HepG2 (cell line): Measurements from ENCODE around the gene MARS2. TPM values are rescaled to one million over a fixed set of nuclear protein-coding genes. Genes with fewer than 3 reads are reported as not detected.

Experiments
- CHD4 ChIP-seq: fragments of 200-600 bp; sonication (generic); IDR thresholded peaks from 2 replicates; pipeline ENCODE4 v1.7.0; 2017; ENCODE audit warnings: mild to moderate bottlenecking, low read length, borderline replicate concordance
- DNMT3B ChIP-seq: conservative IDR thresholded peaks from 2 replicates; pipeline ENCODE4 v1.6.1; 2016; ENCODE audit warnings: missing biosample characterization, control low read depth
- ELK4 ChIP-seq: sonication (generic); formaldehyde crosslinking; IDR thresholded peaks from 2 replicates; pipeline ENCODE4 v1.9.0; 2021; ENCODE audit warnings: missing genetic modification reagents, borderline replicate concordance
- IRF2 ChIP-seq: IDR thresholded peaks from 2 replicates; pipeline ENCODE4 v1.6.1; 2018; ENCODE audit warnings: missing genetic modification reagents, missing compliant biosample characterization
- MYPOP ChIP-seq: sonication (generic); formaldehyde crosslinking; IDR thresholded peaks from 2 replicates; pipeline ENCODE4 v1.8.1; 2023; ENCODE audit warnings: mild to moderate bottlenecking, moderate library complexity, missing genetic modification reagents
- THYN1 ChIP-seq: sonication (generic); formaldehyde crosslinking; IDR thresholded peaks from 2 replicates; pipeline ENCODE4 v1.8.1; 2023; ENCODE audit warnings: low read depth, mild to moderate bottlenecking, moderate library complexity, missing genetic modification reagents, borderline replicate concordance
- ZNF275 ChIP-seq: sonication (generic); formaldehyde crosslinking; IDR thresholded peaks from 2 replicates; pipeline ENCODE4 v1.8.0; 2022; ENCODE audit warnings: missing genetic modification reagents, mild to moderate bottlenecking, inconsistent platforms, borderline replicate concordance
- ZNF407 ChIP-seq: sonication (generic); formaldehyde crosslinking; IDR thresholded peaks from one replicate; pipeline ENCODE4 v1.5.1; 2020; ENCODE audit warnings: mild to moderate bottlenecking, missing genetic modification reagents; ENCODE audit errors: not compliant biosample characterization
- polyA plus RNA-seq, 8 experiments: library from polyadenylated mRNA; depleted of rRNA in 3 of 8; stranded (reverse) in 7 of 8; unstranded in 1 of 8; fragments of >200 nt; fragmentation: Illumina TruSeq in 4 of 8; extraction: Trizol in 4 of 8; gene quantifications; 2 replicates each; pipeline versions ENCODE4 v1.2.1 to v1.2.3, GENCODE V29; 2011 to 2016; ENCODE audit warnings: low read depth in 4 of 8, missing spikeins in 1 of 8, mixed read lengths in 1 of 8; ENCODE audit not compliant: insufficient read depth in 1 of 8
- total RNA-seq, 5 experiments: library from RNA; depleted of rRNA; stranded (reverse); fragments of >200 nt; fragmentation: Illumina TruSeq; extraction: Trizol; gene quantifications; 2 replicates each; pipeline ENCODE4 v1.2.3, GENCODE V29; 2016; ENCODE audit warnings: low read depth in 1 of 5
- TF ChIP-seq, protein P1 (sequence below): sonication (generic); formaldehyde crosslinking; IDR thresholded peaks from 2 replicates; pipeline ENCODE4 v1.8.1; 2023; ENCODE audit warnings: missing genetic modification reagents, mild to moderate bottlenecking, borderline replicate concordance
- TF ChIP-seq, protein P2 (sequence below): sonication (generic); formaldehyde crosslinking; IDR thresholded peaks from 2 replicates; pipeline ENCODE4 v1.4.0; 2020; ENCODE audit warnings: missing genetic modification reagents

MARS2 gene
- total and polyA plus RNA-seq, 2 of the 13 experiments (the other 11 are each of a cell fraction or from before 2014, with no cell fraction given): 6.9 to 16.2 TPM

DNA sequence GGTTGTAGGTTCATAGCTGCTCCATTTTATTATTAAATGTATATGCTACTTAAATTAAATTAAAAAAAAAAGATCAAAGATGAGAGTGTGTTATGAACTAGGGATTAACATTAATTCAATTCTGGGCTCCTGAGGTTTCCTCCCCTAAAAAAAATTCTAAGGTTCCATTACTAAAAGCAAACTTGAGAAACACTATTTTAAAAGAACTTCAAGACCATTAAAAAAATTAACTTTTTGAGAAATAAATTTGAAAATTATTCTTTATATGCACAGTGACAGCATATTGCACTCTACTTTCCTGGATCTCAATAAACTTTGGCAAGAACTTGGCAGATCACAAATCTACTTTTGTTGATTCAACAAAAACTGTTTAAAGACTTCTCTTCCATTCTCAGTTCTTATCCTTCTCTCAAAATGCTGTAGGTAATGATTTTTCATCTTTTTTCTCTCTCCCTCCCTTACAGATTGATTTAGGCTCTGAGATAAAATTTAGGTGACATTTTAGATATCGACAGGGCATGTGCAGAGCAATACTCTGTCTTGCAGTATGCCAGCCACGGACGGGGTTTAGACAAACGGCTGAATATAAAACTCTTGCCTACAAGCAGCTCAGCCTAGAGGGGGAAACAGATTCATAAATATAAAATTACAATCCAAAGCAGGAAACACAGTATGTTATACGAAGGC, 592 bp upstream of the MARS2 start (continued):
- TF ChIP-seq MYPOP (CRISPR knock-in tag) (no peak; the same call in 1 of the 2 replicates), ZNF407 (CRISPR knock-in tag) (no peak), CHD4 (0 out of 2 replicates have a peak, but pooled peaks have one; percentile 50), ZNF275 (CRISPR knock-in tag) (no peak), THYN1 (CRISPR knock-in tag) (no peak), DNMT3B (no peak), ELK4 (CRISPR knock-in tag) (no peak), IRF2 (no peak)
- TF ChIP-seq, protein P1, sequence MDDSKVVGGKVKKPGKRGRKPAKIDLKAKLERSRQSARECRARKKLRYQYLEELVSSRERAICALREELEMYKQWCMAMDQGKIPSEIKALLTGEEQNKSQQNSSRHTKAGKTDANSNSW (CRISPR knock-in tag): no peak
- TF ChIP-seq, protein P2, sequence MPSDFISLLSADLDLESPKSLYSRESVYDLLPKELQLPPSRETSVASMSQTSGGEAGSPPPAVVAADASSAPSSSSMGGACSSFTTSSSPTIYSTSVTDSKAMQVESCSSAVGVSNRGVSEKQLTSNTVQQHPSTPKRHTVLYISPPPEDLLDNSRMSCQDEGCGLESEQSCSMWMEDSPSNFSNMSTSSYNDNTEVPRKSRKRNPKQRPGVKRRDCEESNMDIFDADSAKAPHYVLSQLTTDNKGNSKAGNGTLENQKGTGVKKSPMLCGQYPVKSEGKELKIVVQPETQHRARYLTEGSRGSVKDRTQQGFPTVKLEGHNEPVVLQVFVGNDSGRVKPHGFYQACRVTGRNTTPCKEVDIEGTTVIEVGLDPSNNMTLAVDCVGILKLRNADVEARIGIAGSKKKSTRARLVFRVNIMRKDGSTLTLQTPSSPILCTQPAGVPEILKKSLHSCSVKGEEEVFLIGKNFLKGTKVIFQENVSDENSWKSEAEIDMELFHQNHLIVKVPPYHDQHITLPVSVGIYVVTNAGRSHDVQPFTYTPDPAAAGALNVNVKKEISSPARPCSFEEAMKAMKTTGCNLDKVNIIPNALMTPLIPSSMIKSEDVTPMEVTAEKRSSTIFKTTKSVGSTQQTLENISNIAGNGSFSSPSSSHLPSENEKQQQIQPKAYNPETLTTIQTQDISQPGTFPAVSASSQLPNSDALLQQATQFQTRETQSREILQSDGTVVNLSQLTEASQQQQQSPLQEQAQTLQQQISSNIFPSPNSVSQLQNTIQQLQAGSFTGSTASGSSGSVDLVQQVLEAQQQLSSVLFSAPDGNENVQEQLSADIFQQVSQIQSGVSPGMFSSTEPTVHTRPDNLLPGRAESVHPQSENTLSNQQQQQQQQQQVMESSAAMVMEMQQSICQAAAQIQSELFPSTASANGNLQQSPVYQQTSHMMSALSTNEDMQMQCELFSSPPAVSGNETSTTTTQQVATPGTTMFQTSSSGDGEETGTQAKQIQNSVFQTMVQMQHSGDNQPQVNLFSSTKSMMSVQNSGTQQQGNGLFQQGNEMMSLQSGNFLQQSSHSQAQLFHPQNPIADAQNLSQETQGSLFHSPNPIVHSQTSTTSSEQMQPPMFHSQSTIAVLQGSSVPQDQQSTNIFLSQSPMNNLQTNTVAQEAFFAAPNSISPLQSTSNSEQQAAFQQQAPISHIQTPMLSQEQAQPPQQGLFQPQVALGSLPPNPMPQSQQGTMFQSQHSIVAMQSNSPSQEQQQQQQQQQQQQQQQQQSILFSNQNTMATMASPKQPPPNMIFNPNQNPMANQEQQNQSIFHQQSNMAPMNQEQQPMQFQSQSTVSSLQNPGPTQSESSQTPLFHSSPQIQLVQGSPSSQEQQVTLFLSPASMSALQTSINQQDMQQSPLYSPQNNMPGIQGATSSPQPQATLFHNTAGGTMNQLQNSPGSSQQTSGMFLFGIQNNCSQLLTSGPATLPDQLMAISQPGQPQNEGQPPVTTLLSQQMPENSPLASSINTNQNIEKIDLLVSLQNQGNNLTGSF (CRISPR knock-in tag): no peak
